GM19395 (cell line): ENCODE results near the gene PHKA1.
"Not testable (repeated sequence)": the region's sequence is repeated elsewhere in the genome, so short reads cannot be mapped to it uniquely, and the experiment has no call there.

Experiments used
- ATAC-seq: cut with Tn5 transposase; IDR thresholded peaks from one replicate; pipeline ENCODE4 v1.9.1; 2021; ENCODE audit warnings: mild to moderate bottlenecking, moderate library complexity; ENCODE audit not compliant: unreplicated experiment

PHKA1 gene

GRCh38 chrX:72669508-72669907, 44.6 kb downstream of the PHKA1 start:
- not testable (repeated sequence) for ATAC-seq

DNA sequence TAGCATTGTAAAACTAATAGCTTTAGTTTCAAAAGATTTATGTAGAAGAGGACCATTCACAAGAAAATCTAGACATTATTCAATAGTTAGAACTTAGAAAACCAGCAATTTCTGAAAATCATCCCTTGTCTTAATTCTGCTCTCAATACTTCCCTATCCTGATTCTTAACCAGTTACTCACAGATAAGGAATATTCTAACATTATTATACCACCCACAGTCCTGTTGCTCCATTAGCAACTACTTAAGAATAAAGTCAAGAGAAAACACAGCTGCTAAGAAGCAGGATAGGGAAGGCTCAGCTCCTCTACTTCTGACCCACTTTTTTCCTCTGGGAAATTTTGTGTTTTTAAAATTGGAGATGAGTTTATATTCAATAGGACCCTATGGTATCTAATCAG, 47.7 kb downstream of the PHKA1 start:
- ATAC-seq, result no peak

DNA sequence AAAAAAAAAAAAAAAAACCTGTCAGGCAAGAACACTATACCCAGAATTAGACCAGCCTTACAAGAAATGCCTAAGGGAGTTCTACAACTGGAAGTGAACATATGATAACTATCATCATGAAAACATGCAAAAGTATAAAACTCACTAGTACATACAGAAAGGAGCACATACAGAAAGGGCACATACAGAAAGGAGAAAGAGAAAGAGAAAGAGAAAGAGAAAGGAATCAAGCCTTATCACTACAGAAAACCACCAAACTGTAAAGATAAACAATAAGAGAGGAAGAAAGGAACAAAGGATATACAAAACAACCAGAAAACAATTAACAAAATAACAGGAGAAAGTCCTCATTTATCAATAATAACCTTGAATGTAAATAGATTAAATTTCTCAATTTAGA, 50.4 kb downstream of the PHKA1 start:
- no peak for ATAC-seq

- ATAC-seq, result no peak
Measured at GRCh38 chrX:72662020-72662747, 51.9 kb downstream of the PHKA1 start.

- no peak for ATAC-seq
Measured at GRCh38 chrX:72659723-72660122, 54.4 kb downstream of the PHKA1 start.

DNA sequence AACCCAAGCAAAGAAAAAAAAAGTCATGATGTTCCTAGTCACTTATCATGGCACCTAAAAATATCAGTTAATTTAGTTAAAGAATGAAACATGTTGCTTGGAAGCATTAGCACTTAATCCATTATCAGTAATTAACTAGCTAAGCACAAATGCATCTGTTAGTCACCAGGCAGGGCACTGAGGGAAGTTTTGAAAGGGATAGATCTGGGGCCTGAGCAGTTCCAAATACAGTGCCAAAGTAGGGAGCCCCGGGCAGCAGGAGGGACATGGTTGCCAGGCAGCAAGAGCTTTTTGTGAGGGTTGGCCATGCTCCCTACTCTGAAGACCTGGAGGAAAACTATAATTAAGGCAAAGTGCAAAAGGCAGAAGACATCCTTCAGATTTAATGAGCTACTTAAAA, 62.0 kb downstream of the PHKA1 start:
- ATAC-seq, result no peak

DNA sequence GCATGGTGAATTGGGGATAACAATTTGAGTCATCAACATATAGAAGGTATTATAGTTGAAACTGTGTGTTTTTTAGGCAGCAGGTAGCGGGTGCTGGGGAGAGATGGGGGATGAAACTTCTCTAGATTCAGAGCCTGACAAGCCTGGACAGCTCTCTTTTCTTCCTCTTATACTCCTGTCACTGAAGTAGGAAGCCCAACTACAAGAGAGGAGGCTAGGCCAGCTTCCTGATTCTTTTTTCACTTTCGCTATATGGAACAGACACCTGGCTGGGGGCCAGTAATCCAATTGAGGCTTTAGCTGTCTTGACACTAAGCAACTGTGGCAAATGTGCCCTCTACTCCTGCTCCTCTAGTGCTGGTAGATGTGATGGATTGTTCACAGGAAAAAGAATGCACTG, 69.2 kb downstream of the PHKA1 start:
- ATAC-seq, result no peak

DNA sequence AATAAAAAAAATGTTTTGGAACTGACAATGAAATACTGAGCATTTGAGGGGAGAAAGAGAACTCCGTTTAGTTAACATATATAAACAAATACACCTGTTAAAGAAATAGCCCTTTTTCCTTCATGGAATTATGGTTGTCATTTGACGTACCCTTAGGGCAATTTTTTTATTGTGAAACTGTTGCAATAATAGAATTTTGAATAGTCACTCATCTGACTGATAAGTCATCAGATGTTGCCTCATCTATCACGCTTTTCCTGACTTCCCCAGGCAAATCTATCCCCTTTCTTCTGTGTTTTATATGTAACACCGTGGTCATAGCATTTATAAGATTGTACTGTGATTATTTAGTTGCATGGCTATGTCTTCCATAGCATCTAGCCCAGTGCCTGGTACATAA, 72.5 kb downstream of the PHKA1 start:
- ATAC-seq, result no peak

- no peak for ATAC-seq
Measured at GRCh38 chrX:72635930-72636329, 78.2 kb downstream of the PHKA1 start.

GRCh38 chrX:72634331-72634730, 79.8 kb downstream of the PHKA1 start:
- no peak for ATAC-seq

DNA sequence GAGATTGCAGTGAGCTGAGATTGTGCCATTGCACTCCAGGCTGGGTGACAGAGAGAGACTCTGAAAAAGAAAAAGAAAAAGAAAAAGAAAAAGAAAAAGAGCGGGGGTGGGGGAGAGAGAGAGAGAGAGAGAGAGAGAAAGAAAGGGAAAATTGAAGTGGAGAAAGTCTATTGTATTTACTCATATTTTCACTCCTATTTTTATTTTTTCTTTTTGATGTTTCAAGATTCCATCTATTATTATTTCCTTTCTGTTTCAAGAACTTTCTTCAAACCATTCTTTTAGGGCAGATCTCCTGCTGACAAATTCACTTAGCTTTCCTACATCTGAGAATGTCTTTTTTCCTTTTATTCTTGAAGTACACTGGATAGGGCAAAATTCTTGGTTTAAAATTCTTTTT, 83.9 kb downstream of the PHKA1 start:
- ATAC-seq, result no peak

GRCh38 chrX:72624194-72624593, 89.9 kb downstream of the PHKA1 start:
- ATAC-seq, result no peak

DNA sequence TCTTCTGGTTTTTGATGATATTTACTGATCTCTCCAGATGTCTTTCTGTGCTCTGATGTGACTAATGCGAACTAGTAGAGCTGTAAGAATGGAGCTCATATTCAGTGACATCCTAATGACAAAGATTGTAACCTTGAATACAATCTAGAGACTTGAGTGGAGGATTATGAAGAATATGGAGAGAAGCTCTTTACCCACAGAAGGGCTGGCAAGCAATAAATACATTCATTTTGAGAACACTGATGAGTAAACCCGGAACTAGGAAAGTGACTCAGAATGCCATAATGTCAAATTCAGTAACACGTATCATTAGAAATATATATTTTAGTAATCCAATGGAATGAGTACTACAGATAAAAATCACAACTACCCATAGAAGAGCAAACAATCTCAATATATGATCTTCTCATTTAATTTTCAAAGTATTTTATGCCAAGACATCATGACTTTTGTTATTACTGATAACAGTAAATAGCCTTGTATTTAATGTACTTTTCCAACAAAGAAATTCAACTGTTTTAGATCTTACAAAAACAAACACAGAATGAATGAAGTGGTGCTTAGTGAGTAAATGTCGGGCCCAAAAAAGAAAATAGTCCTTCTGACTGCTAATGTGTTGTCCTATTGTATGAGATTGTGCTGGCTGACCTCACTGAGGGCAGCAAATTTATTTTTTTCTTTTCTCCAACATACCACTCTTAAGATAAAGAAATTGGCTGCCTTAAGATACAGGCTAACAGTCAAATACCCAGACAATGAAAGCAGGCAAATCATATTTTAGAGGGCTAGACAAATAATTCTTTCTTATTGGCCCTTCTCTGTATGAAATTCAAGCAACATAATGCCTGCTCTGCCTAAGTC, 92.3 kb downstream of the PHKA1 start:
- peak; percentile 82 for ATAC-seq

DNA sequence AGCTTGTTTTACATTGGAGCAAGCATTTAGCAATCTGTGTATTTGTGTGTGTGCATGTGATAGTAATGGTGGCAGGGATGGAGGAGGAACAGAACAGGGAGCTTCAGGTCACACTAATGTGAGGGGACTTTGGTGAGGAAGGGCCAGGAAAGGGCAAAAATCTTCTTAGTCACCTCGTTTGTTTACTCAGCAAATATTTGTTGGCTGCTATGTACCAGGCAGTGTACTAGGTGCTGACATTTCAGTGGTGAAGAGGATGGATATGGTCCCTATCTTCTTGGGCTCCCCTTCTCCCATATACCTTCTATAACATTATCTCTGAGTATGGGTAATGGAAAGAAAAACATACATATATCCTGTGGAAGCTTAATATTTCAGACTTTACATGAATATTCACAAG, 92.9 kb downstream of the PHKA1 start:
- ATAC-seq, result no peak

GRCh38 chrX:72620550-72621145, 93.5 kb downstream of the PHKA1 start:
- no peak for ATAC-seq

- ATAC-seq, result no peak
Measured at GRCh38 chrX:72609313-72609712, 104.8 kb downstream of the PHKA1 start.

DNA sequence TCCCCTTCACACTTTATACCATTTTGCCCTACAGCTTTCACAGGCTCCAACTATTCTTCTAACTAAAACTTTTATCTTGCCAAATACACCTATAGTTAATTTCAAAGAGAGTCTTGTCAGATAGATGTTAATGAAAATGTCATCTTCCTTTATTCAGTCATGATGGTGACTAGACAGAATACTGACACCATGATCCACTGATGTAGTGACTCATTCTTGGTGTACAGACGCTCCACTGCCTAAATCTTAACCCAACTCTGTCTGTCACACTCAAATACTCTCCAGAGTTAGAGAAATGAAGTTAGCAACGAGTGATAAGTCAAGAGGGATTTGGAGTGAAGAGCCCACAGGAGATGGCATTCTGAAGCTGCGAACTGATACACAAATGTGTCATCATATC, 109.4 kb downstream of the PHKA1 start:
- no peak for ATAC-seq

GRCh38 chrX:72604112-72604511, 110.0 kb downstream of the PHKA1 start:
- no peak for ATAC-seq

DNA sequence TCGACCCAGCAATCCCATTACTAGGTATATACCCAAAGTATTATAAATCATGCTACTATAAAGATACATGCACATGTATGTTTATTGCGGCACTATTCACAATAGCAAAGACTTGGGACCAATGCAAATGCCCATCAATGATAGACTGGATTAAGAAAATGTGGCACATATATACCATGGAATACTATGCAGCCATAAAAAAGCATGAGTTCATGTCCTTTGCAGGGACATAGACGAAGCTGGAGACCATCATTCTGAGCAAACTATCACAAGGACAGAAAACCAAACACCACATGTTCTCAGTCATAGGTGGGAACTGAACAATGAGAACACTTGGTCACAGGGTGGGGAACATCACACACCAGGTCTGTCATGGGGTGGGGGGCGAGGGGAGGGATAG, 123.1 kb downstream of the PHKA1 start:
- ATAC-seq, result not testable (repeated sequence)

- no peak for ATAC-seq
Measured at GRCh38 chrX:72584163-72584562, 129.9 kb downstream of the PHKA1 start.

GRCh38 chrX:72576141-72576894, 137.8 kb downstream of the PHKA1 start:
- ATAC-seq, result no peak
